OCI-LY7 (cell line): ENCODE data around the gene CYTL1.

Experiments
- EZH2phosphoT487 ChIP-seq: fragments of 200-600 bp; sonication (generic); IDR thresholded peaks from 2 replicates; pipeline ENCODE4 v1.6.1; 2018; ENCODE audit warnings: low read depth, borderline replicate concordance, mild to moderate bottlenecking, mixed run types, antibody characterized with exemption, low read length, moderate library complexity, mixed read lengths
- TF ChIP-seq, protein P1 (sequence below): fragments of 200-600 bp; sonication (generic); conservative IDR thresholded peaks from 2 replicates; pipeline ENCODE4 v1.5.1; 2014; ENCODE audit warnings: mild to moderate bottlenecking, antibody characterized with exemption, low read length, moderate library complexity, mixed read lengths

DNA sequence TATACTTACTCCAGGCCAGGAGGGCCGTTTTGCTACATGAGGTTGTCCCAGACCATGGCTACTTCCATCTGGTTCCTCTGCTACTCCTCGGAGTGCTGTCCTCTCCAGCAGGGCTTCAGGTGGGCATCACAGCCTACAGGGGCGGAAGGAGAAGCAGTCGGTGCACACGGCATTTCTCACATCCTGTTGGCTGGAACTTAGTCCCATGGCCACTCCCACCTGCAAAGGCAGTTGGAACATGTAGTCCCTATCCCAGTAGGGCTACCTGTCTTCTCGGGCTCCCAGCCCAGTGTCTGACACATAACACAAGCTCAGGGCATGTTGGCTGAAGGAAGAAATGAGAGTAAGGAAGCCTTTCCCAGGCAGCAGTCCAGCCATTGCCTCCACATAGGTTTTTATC, 24.3 kb upstream of the CYTL1 start:
- TF ChIP-seq, protein P1, sequence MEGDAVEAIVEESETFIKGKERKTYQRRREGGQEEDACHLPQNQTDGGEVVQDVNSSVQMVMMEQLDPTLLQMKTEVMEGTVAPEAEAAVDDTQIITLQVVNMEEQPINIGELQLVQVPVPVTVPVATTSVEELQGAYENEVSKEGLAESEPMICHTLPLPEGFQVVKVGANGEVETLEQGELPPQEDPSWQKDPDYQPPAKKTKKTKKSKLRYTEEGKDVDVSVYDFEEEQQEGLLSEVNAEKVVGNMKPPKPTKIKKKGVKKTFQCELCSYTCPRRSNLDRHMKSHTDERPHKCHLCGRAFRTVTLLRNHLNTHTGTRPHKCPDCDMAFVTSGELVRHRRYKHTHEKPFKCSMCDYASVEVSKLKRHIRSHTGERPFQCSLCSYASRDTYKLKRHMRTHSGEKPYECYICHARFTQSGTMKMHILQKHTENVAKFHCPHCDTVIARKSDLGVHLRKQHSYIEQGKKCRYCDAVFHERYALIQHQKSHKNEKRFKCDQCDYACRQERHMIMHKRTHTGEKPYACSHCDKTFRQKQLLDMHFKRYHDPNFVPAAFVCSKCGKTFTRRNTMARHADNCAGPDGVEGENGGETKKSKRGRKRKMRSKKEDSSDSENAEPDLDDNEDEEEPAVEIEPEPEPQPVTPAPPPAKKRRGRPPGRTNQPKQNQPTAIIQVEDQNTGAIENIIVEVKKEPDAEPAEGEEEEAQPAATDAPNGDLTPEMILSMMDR: no peak
- TF ChIP-seq EZH2phosphoT487: no peak
